ENCODE data around the gene COG5.

- TF ChIP-seq, protein P1, sequence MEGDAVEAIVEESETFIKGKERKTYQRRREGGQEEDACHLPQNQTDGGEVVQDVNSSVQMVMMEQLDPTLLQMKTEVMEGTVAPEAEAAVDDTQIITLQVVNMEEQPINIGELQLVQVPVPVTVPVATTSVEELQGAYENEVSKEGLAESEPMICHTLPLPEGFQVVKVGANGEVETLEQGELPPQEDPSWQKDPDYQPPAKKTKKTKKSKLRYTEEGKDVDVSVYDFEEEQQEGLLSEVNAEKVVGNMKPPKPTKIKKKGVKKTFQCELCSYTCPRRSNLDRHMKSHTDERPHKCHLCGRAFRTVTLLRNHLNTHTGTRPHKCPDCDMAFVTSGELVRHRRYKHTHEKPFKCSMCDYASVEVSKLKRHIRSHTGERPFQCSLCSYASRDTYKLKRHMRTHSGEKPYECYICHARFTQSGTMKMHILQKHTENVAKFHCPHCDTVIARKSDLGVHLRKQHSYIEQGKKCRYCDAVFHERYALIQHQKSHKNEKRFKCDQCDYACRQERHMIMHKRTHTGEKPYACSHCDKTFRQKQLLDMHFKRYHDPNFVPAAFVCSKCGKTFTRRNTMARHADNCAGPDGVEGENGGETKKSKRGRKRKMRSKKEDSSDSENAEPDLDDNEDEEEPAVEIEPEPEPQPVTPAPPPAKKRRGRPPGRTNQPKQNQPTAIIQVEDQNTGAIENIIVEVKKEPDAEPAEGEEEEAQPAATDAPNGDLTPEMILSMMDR (conservative IDR thresholded peaks at IDR 0.05; ENCODE audit: low read length) = no peak
- no peak for TF ChIP-seq EZH2phosphoT487 (IDR thresholded peaks at IDR 0.05; ENCODE audit: borderline replicate concordance, low read depth, low read length)
Measured at GRCh38 chr7:107244613-107245012, 319.1 kb downstream of the COG5 start.

Data from OCI-LY7 (cell line).